K562 (cell line): ENCODE data around the gene CACNA2D3. TPM values are rescaled to one million over a fixed set of nuclear protein-coding genes. Genes with fewer than 3 reads are reported as not detected.

Experiments
- ATAC-seq: fragments of 200-7000 bp; cut with Tn5 transposase; 3 replicates; pipeline ENCODE4 v1.9.1; 2020; ENCODE audit warnings: moderate library complexity
- BruUV-seq: library from RNA; stranded (reverse); fragments of 400-500 nt; replicated peaks from 2 replicates; lab custom pipeline; 2021; lab: Mats Ljungman, UMichigan
- CTCF ChIA-PET: fragments of 300-600 bp; formaldehyde crosslinking; extraction: SDS; loops from one replicate; lab custom pipeline; 2021; ENCODE audit warnings: low intra/inter-chr PET ratio; lab: Yijun Ruan, JAX
- POLR2A ChIA-PET: fragments of 300-600, 350-650 bp; sonication (Branson Sonifier 250); formaldehyde crosslinking; extraction: SDS; loops from one replicate; lab custom pipeline; 2021; ENCODE audit warnings: antibody characterized with exemption, inconsistent platforms; lab: Yijun Ruan, JAX
- DNase-seq, 4 experiments: peaks; one replicate each; pipeline versions ENCODE4 v3.0.0 to v3.0.0-alpha.2; 2011 to 2018; ENCODE audit warnings: low spot score in 3 of 4, mixed read lengths in 3 of 4; ENCODE audit errors: extremely low read depth in 1 of 4
- FAIRE-seq: peaks from 2 replicates; lab custom pipeline; 2011; peaks lifted over from hg19 to GRCh38; lab: Jason Lieb, UNC
- H2AFZ ChIP-seq: 2 replicates; pipeline ENCODE4 v1.6.0; 2011; ENCODE audit warnings: low read depth, low read length, control low read depth, inconsistent platforms
- H3K27ac ChIP-seq: fragments of 200-600 bp; 3 replicates; pipeline ENCODE4 v1.8.0; 2011; ENCODE audit warnings: low read depth, mild to moderate bottlenecking, control low read depth, inconsistent platforms, low read length, moderate library complexity, mixed read lengths; ENCODE audit errors: extremely low read depth
- H3K27me3 ChIP-seq, 2 experiments: fragments of 300-600 bp in 1 of 2; 2 replicates in 1 of 2; 3 replicates in 1 of 2; pipeline versions ENCODE4 v1.6.0 to v1.8.0; 2011; ENCODE audit warnings: inconsistent platforms in 2 of 2, low read length in 2 of 2, mild to moderate bottlenecking in 1 of 2, mixed read lengths in 1 of 2, moderate library complexity in 1 of 2; ENCODE audit not compliant: control insufficient read depth in 2 of 2, insufficient read depth in 2 of 2
- H3K36me3 ChIP-seq: fragments of 300-600 bp; 3 replicates; pipeline ENCODE4 v1.8.0; 2011; ENCODE audit warnings: mild to moderate bottlenecking, low read length, inconsistent platforms; ENCODE audit not compliant: control insufficient read depth, insufficient read depth
- H3K4me1 ChIP-seq, 2 experiments: fragments of 200-600 bp in 1 of 2; replicated peaks in 1 of 2; 2 replicates in 1 of 2; 3 replicates in 1 of 2; pipeline versions ENCODE4 v1.5.1 to v1.8.0; 2011; ENCODE audit warnings: inconsistent platforms in 2 of 2, low read length in 2 of 2, mild to moderate bottlenecking in 1 of 2, mixed read lengths in 1 of 2, moderate library complexity in 1 of 2; ENCODE audit not compliant: control insufficient read depth in 2 of 2, insufficient read depth in 2 of 2
- H3K4me2 ChIP-seq: 2 replicates; pipeline ENCODE4 v1.6.1; 2011; ENCODE audit warnings: low read length, control low read depth, inconsistent platforms, mixed read lengths; ENCODE audit not compliant: insufficient read depth
- H3K4me3 ChIP-seq: fragments of 200-600 bp; sonication (generic), shearing (Covaris generic); 2 replicates; pipeline ENCODE4 v1.5.1; 2016; ENCODE audit warnings: control low read depth, inconsistent platforms
- H3K79me2 ChIP-seq: fragments of 200-600 bp; 3 replicates; pipeline ENCODE4 v1.8.0; 2011; ENCODE audit warnings: low read length, inconsistent platforms; ENCODE audit not compliant: control insufficient read depth, insufficient read depth
- H3K9ac ChIP-seq, 2 experiments: 2 replicates each; pipeline versions ENCODE4 v1.6.0 to v1.6.1; 2011; ENCODE audit warnings: low read depth in 2 of 2, low read length in 2 of 2, control low read depth in 1 of 2, inconsistent platforms in 1 of 2, mild to moderate bottlenecking in 1 of 2, mixed read lengths in 1 of 2; ENCODE audit not compliant: insufficient read depth in 1 of 2
- H3K9me1 ChIP-seq: one replicate; pipeline ENCODE4 v1.6.0; 2011; ENCODE audit warnings: inconsistent platforms, mild to moderate bottlenecking, low read length, moderate library complexity; ENCODE audit not compliant: control insufficient read depth, insufficient read depth
- H3K9me3 ChIP-seq: replicated peaks from 2 replicates; pipeline ENCODE4 v1.5.1; 2011; ENCODE audit warnings: low read depth, low read length, inconsistent platforms; ENCODE audit not compliant: control insufficient read depth, insufficient read depth
- H4K20me1 ChIP-seq: replicated peaks from 2 replicates; pipeline ENCODE4 v1.6.1; 2011; ENCODE audit warnings: low read length, inconsistent platforms, mixed read lengths; ENCODE audit not compliant: control insufficient read depth, insufficient read depth
- ARHGAP35 ChIP-seq: fragments of 450-650 bp; IDR thresholded peaks from 2 replicates; pipeline ENCODE4 v1.6.1; 2018; ENCODE audit not compliant: partially characterized antibody
- ATF7 ChIP-seq: fragments of 450-650 bp; IDR thresholded peaks from 2 replicates; pipeline ENCODE4 v1.7.1; 2014; ENCODE audit warnings: mild to moderate bottlenecking, moderate library complexity
- BRD4 ChIP-seq: fragments of 200-600 bp; sonication (generic); IDR thresholded peaks from 2 replicates; pipeline ENCODE4 v1.6.1; 2017; ENCODE audit warnings: inconsistent platforms
- CREB3 ChIP-seq: fragments of 450-650 bp; conservative IDR thresholded peaks from 2 replicates; pipeline ENCODE4 v1.6.1; 2016; ENCODE audit warnings: missing genetic modification characterization, low read depth, mild to moderate bottlenecking, missing compliant biosample characterization, moderate library complexity
- DIDO1 ChIP-seq: fragments of 450-650 bp; IDR thresholded peaks from 2 replicates; pipeline ENCODE4 v1.6.1; 2016; ENCODE audit warnings: low read depth, missing biosample characterization, missing genetic modification characterization
- E2F3 ChIP-seq: fragments of 250-450 bp; sonication (Bioruptor Pico); IDR thresholded peaks from 2 replicates; pipeline ENCODE4 v1.4.0; 2020; ENCODE audit warnings: mild to moderate bottlenecking
- E4F1 ChIP-seq: fragments of 250-450 bp; sonication (Bioruptor Pico); IDR thresholded peaks from 2 replicates; pipeline ENCODE4 v1.5.0; 2021; ENCODE audit warnings: mild to moderate bottlenecking, borderline replicate concordance
- HNRNPUL1 ChIP-seq: fragments of 200-400 bp; formaldehyde crosslinking; IDR thresholded peaks from 2 replicates; pipeline ENCODE4 v1.6.1; 2017; ENCODE audit warnings: low read length
- HSF4 ChIP-seq: fragments of 250-450 bp; sonication (Bioruptor Pico); IDR thresholded peaks from 2 replicates; pipeline ENCODE4 v2.1.2; 2022; ENCODE audit warnings: mild to moderate bottlenecking, moderate library complexity, borderline replicate concordance
- SMAD1 ChIP-seq: fragments of 150-350 bp; IDR thresholded peaks from 2 replicates; pipeline ENCODE4 v1.6.1; 2014; ENCODE audit warnings: low read length, low read depth; ENCODE audit not compliant: partially characterized antibody
- ZKSCAN8 ChIP-seq: fragments of 200-800 bp; sonication (Bioruptor generic); IDR thresholded peaks from 2 replicates; pipeline ENCODE4 v1.6.1; 2016; ENCODE audit warnings: missing genetic modification characterization, missing compliant biosample characterization
- WGBS: fragments of 100-300 bp; shearing (Covaris generic); methylation state at CpG from one replicate; pipeline ENCODE4 v1.1.6; 2016; ENCODE audit warnings: low coverage, mixed read lengths; ENCODE audit not compliant: insufficient coverage; ENCODE audit errors: missing lambda C conversion rate; 5-methylcytosine and 5-hydroxymethylcytosine counted together
- in situ Hi-C: fragments of 300-500 bp; cut with MboI; formaldehyde crosslinking; loops from 4 replicates; pipeline ENCODE4 v1.15.0; 2018; ENCODE audit warnings: inconsistent platforms, mixed read lengths
- intact Hi-C: fragments of 100-400 bp; cut with micrococcal nuclease; formaldehyde crosslinking; loops from 2 replicates; pipeline ENCODE4 v1.14.2; 2022
- polyA plus RNA-seq, 8 experiments: library from polyadenylated mRNA; depleted of rRNA in 4 of 8; stranded (reverse) in 5 of 8; unstranded in 3 of 8; fragments of >200 nt; fragmentation: Nextera tagmentation in 2 of 8; fragmentation: Illumina TruSeq in 1 of 8; extraction: Ambion mirVana in 2 of 8; extraction: Trizol in 1 of 8; gene quantifications; 2 replicates each; pipeline versions ENCODE4 v1.2.1 to v1.2.3, GENCODE V29; 2011 to 2014; ENCODE audit warnings: inconsistent platforms in 1 of 8, missing spikeins in 1 of 8
- total RNA-seq, 7 experiments: library from RNA; depleted of rRNA in 6 of 7; stranded (reverse); fragments of >200 nt in 6 of 7; fragmentation: Illumina TruSeq in 2 of 7; extraction: Trizol in 2 of 7; gene quantifications; 2 replicates each; pipeline versions ENCODE4 v1.2.1 to v1.2.3, GENCODE V29; 2011 to 2021; ENCODE audit warnings: low replicate concordance in 1 of 7
- TF ChIP-seq, protein P1 (sequence below): fragments of 250-450 bp; sonication (Bioruptor Pico); IDR thresholded peaks from 2 replicates; pipeline ENCODE4 v1.8.0; 2022; ENCODE audit warnings: inconsistent platforms
- TF ChIP-seq, protein P2 (sequence below): fragments of 250-450 bp; sonication (Bioruptor Pico); IDR thresholded peaks from 2 replicates; pipeline ENCODE4 v1.8.0; 2022; ENCODE audit warnings: moderate library complexity, mild to moderate bottlenecking, inconsistent platforms
- TF ChIP-seq, protein P3 (sequence below): fragments of 450-650 bp; formaldehyde crosslinking; conservative IDR thresholded peaks from 2 replicates; pipeline ENCODE4 v1.4.0; 2022; ENCODE audit warnings: mild to moderate bottlenecking, missing genetic modification characterization
- TF ChIP-seq, protein P4 (sequence below): sonication (generic); formaldehyde crosslinking; IDR thresholded peaks from 2 replicates; pipeline ENCODE4 v1.8.1; 2023; ENCODE audit warnings: mild to moderate bottlenecking, missing genetic modification reagents, moderate library complexity

Gene CACNA2D3
- total and polyA plus RNA-seq, 9 of the 15 experiments (the other 6 are each of a cell fraction or from before 2014, with no cell fraction given) = 0.01 TPM; not detected in 8

DNA sequence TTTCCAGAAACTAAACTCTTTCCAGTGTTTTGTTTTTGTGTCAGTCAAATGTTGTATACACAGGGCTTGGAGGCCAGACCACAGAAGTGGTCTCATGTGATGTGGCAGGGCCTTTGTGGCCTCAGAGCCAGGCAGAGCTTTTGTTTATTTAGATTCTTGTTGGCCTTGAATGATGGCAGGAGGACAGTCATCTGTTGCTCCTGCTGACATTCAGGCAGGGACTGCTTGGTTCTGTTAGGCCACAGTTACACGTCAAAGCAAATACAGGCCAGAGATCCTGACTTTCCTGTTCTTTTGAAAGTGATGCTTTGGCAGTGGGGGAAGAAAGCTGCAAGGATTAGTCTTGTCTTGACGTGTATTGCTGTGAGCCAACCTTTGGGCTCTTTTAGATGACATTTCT lies 325.1 kb downstream of the CACNA2D3 start:
- H3K79me2 ChIP-seq = no peaks in the 10 kb centered on the region
- no peak overlapping the region for H3K9ac ChIP-seq
- in situ Hi-C loops = no loop called here
- CTCF ChIA-PET = no interaction called here
- H3K27me3 ChIP-seq = no peaks in the 10 kb centered on the region
- intact Hi-C loops = no loop called here
- H3K9me1 ChIP-seq = no peaks in the 10 kb centered on the region
- no peaks in the 10 kb centered on the region for H3K9me3 ChIP-seq
- POLR2A ChIA-PET = no interaction called here
- no peak overlapping the region for H2AFZ ChIP-seq
- FAIRE-seq (no peak), DNase-seq (no peak), ATAC-seq (no peak)
- H3K4me1 ChIP-seq = no peaks in the 10 kb centered on the region
- H3K36me3 ChIP-seq = no peaks in the 10 kb centered on the region
- no peak overlapping the region for H3K4me3 ChIP-seq
- H4K20me1 ChIP-seq = no peaks in the 10 kb centered on the region
- H3K27ac ChIP-seq = no peak overlapping the region
- no peak overlapping the region for H3K4me2 ChIP-seq
- 0% methylated on average over 2 of the region's 2 CpGs for WGBS
- BruUV-seq = no TSS peak
- TF ChIP-seq HSF4 (CRISPR knock-in tag) = no peak
- no peak for TF ChIP-seq SMAD1
- no peak for TF ChIP-seq ARHGAP35
- no peak for TF ChIP-seq E4F1
- TF ChIP-seq BRD4 = no peak
- TF ChIP-seq CREB3 (tag) = no peak
- TF ChIP-seq ZKSCAN8 = no peak
- no peak for TF ChIP-seq ATF7
- TF ChIP-seq, protein P1, sequence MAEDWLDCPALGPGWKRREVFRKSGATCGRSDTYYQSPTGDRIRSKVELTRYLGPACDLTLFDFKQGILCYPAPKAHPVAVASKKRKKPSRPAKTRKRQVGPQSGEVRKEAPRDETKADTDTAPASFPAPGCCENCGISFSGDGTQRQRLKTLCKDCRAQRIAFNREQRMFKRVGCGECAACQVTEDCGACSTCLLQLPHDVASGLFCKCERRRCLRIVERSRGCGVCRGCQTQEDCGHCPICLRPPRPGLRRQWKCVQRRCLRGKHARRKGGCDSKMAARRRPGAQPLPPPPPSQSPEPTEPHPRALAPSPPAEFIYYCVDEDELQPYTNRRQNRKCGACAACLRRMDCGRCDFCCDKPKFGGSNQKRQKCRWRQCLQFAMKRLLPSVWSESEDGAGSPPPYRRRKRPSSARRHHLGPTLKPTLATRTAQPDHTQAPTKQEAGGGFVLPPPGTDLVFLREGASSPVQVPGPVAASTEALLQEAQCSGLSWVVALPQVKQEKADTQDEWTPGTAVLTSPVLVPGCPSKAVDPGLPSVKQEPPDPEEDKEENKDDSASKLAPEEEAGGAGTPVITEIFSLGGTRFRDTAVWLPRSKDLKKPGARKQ (CRISPR knock-in tag) = no peak
- TF ChIP-seq E2F3 (CRISPR knock-in tag) = no peak
- TF ChIP-seq, protein P2, sequence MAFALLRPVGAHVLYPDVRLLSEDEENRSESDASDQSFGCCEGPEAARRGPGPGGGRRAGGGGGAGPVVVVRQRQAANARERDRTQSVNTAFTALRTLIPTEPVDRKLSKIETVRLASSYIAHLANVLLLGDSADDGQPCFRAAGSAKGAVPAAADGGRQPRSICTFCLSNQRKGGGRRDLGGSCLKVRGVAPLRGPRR (CRISPR knock-in tag) = no peak
- TF ChIP-seq HNRNPUL1 = no peak
- TF ChIP-seq, protein P3, sequence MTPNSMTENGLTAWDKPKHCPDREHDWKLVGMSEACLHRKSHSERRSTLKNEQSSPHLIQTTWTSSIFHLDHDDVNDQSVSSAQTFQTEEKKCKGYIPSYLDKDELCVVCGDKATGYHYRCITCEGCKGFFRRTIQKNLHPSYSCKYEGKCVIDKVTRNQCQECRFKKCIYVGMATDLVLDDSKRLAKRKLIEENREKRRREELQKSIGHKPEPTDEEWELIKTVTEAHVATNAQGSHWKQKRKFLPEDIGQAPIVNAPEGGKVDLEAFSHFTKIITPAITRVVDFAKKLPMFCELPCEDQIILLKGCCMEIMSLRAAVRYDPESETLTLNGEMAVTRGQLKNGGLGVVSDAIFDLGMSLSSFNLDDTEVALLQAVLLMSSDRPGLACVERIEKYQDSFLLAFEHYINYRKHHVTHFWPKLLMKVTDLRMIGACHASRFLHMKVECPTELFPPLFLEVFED = no peak
- TF ChIP-seq, protein P4, sequence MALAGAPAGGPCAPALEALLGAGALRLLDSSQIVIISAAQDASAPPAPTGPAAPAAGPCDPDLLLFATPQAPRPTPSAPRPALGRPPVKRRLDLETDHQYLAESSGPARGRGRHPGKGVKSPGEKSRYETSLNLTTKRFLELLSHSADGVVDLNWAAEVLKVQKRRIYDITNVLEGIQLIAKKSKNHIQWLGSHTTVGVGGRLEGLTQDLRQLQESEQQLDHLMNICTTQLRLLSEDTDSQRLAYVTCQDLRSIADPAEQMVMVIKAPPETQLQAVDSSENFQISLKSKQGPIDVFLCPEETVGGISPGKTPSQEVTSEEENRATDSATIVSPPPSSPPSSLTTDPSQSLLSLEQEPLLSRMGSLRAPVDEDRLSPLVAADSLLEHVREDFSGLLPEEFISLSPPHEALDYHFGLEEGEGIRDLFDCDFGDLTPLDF (CRISPR knock-in tag) = no peak
- no peak for TF ChIP-seq DIDO1 (tag)
